ENCODE measurements around the gene P3H4.
"Not testable (repeated sequence)": the region's sequence is repeated elsewhere in the genome, so short reads cannot be mapped to it uniquely, and the experiment has no call there.

Gene P3H4

GRCh38 chr17:41784207-41784744, 27.5 kb downstream of the P3H4 start:
- DNase-seq (ENCODE audit: extremely low spot score), result peak; percentile 56
- POLR2A ChIA-PET, result no interaction called here

DNA sequence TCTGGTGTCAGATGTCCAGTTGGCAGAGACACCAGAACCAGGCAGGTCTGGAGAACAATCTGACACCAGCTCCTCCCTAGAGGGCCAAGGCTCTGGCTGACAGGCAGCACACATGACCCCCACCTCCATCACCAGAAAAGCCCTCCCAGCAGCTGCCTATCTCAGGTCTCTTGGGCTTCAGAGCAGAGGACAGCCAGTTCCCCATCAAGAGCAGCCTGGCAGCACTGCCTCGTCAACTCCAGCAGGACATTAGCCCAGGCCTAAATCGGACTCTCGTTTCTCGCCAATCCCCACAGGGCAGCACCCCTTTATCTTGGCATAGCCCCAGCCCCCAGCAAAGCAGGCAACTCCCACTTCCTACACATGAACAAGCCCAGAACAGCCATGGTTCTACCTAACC, 29.6 kb downstream of the P3H4 start:
- CTCF ChIA-PET, result no interaction called here
- TF ChIP-seq, protein P1, sequence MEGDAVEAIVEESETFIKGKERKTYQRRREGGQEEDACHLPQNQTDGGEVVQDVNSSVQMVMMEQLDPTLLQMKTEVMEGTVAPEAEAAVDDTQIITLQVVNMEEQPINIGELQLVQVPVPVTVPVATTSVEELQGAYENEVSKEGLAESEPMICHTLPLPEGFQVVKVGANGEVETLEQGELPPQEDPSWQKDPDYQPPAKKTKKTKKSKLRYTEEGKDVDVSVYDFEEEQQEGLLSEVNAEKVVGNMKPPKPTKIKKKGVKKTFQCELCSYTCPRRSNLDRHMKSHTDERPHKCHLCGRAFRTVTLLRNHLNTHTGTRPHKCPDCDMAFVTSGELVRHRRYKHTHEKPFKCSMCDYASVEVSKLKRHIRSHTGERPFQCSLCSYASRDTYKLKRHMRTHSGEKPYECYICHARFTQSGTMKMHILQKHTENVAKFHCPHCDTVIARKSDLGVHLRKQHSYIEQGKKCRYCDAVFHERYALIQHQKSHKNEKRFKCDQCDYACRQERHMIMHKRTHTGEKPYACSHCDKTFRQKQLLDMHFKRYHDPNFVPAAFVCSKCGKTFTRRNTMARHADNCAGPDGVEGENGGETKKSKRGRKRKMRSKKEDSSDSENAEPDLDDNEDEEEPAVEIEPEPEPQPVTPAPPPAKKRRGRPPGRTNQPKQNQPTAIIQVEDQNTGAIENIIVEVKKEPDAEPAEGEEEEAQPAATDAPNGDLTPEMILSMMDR (IDR thresholded peaks at IDR 0.05; ENCODE audit: control extremely low read depth, extremely low read depth, low read depth, missing control alignments), result no peak
- POLR2A ChIA-PET, result no interaction called here
- no peak for DNase-seq (ENCODE audit: extremely low spot score)

More at GRCh38 chr17:41784207-41784744, 27.5 kb downstream of the P3H4 start:
- TF ChIP-seq, protein P1 (IDR thresholded peaks at IDR 0.05; ENCODE audit: control extremely low read depth, extremely low read depth, low read depth, missing control alignments), result no peak
- CTCF ChIA-PET, result interaction anchor here (1.0 kb wide), 1 partner anchor 17 kb away, joined by 4 read pairs; no protein-coding TSS in a partner anchor

GRCh38 chr17:41781404-41782110, 30.2 kb downstream of the P3H4 start:
- POLR2A ChIA-PET, result no interaction called here

DNA sequence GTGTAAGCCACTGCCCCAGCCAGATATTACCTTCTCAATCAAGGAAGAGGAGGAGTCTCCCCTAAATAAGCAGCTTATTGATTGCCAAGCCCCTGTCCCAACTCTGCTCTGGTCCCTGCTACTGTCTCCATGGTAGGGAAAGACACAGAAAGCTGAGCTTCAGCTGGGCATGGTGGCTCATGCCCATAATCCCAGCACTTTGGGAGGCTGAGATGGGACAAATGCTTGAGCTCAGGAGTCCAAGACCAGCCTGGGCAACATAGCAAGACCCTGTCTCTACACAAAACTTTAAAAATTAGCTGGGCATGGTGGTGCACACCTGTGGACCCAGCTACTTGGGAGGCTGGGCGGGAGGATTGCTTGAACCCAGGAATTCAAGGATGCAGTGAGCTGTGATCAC, 31.8 kb downstream of the P3H4 start:
- POLR2A ChIA-PET, result no interaction called here
- TF ChIP-seq, protein P1 (IDR thresholded peaks at IDR 0.05; ENCODE audit: control extremely low read depth, extremely low read depth, low read depth, missing control alignments), result no peak
- DNase-seq (ENCODE audit: extremely low spot score), result no peak
- CTCF ChIA-PET, result interaction anchor here (0.7 to 1.5 kb wide), 3 partner anchors 11 to 42 kb away, joined by 3 to 5 read pairs (median 3); no protein-coding TSS in a partner anchor

More at GRCh38 chr17:41781404-41782110, 30.2 kb downstream of the P3H4 start:
- TF ChIP-seq, protein P1 (IDR thresholded peaks at IDR 0.05; ENCODE audit: control extremely low read depth, extremely low read depth, low read depth, missing control alignments), result no peak
- no peak for DNase-seq (ENCODE audit: extremely low spot score)
- CTCF ChIA-PET, result interaction anchor here (0.6 kb wide), 1 partner anchor 13 kb away, joined by 4 read pairs; no protein-coding TSS in a partner anchor

GRCh38 chr17:41777574-41778188, 34.1 kb downstream of the P3H4 start:
- ChIA-PET CTCF (interaction anchor here (1.3 to 2.2 kb wide), 5 partner anchors 9 to 272 kb away, joined by 3 to 7 read pairs (median 5); partner anchors contain the start of genes JUP and P3H4), POLR2A (interaction anchor here (1.2 kb wide), 1 partner anchor 9 kb away, joined by 4 read pairs; the partner anchor contains the start of gene JUP)
- DNase-seq (ENCODE audit: extremely low spot score), result no peak
- TF ChIP-seq, protein P1 (IDR thresholded peaks at IDR 0.05; ENCODE audit: control extremely low read depth, extremely low read depth, low read depth, missing control alignments), result no peak

DNA sequence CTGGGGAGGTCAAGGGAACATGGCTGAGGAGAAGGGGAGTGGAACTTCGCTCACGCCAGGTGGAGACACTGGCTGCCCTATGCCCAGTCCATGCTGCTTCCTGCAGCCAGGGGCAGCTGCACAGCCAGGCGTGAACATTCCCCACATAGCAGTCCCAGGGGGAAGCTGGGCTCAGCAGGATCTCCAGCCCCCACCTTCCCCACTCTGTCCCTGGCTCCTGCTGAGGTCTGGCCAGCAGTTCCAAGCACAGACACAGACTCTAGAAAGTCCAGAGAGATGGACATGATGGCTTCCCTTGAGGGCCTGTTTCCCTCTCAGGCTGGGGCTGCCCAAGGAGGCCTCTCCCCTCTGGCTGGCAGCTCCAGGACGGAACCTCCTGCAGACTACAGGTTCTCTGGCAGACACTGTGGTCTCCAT, 34.6 kb downstream of the P3H4 start:
- no peak for DNase-seq (ENCODE audit: extremely low spot score)
- TF ChIP-seq, protein P1 (IDR thresholded peaks at IDR 0.05; ENCODE audit: control extremely low read depth, extremely low read depth, low read depth, missing control alignments), result no peak
- ChIA-PET POLR2A (interaction anchor here (1.2 kb wide), 1 partner anchor 10 kb away, joined by 4 read pairs; the partner anchor contains the start of gene JUP), CTCF (interaction anchor here (1.3 to 2.2 kb wide), 5 partner anchors 9 to 272 kb away, joined by 3 to 7 read pairs (median 5); partner anchors contain the start of genes JUP and P3H4)

GRCh38 chr17:41776262-41776900, 35.4 kb downstream of the P3H4 start:
- ChIA-PET POLR2A (interaction anchor here (1.2 kb wide), 1 partner anchor 10 kb away, joined by 4 read pairs; the partner anchor contains the start of gene JUP), CTCF (interaction anchor here (2.2 kb wide), 2 partner anchors 10 to 35 kb away, joined by 5 to 7 read pairs; partner anchors contain the start of genes JUP and P3H4)
- DNase-seq (ENCODE audit: extremely low spot score), result not testable (repeated sequence)
